G401.6 (cell line): ENCODE results near the gene OR2H2.

ENCODE experiments used
- FAIRE-seq: peaks from 2 replicates; lab custom pipeline; 2012; peaks lifted over from hg19 to GRCh38; lab: Jason Lieb, UNC

OR2H2 gene

GRCh38 chr6:29584821-29585220, at the start of gene OR2H2:
OR2H2 (plus strand) TSS chr6:29585121; CDS start chr6:29587945, 2,824 bp downstream.
- FAIRE-seq: no peak

GRCh38 chr6:29537714-29538403, 47.1 kb upstream of the OR2H2 start:
- no peak for FAIRE-seq

GRCh38 chr6:29547573-29547972, 37.3 kb upstream of the OR2H2 start:
- no peak for FAIRE-seq

- no peak for FAIRE-seq
These were observed 32.3 kb upstream of the OR2H2 start for GRCh38 chr6:29552512-29553051.

GRCh38 chr6:29553268-29554057, 31.5 kb upstream of the OR2H2 start:
- FAIRE-seq: no peak

GRCh38 chr6:29554764-29555163, 30.2 kb upstream of the OR2H2 start:
- no peak for FAIRE-seq

- no peak for FAIRE-seq
These were observed 27.6 kb upstream of the OR2H2 start for GRCh38 chr6:29557320-29557719.

- no peak for FAIRE-seq
These were observed 26.4 kb upstream of the OR2H2 start for GRCh38 chr6:29558439-29559079.

GRCh38 chr6:29559524-29560287, 25.2 kb upstream of the OR2H2 start, which contains the start of gene UBD:
UBD (minus strand) TSS chr6:29559732; CDS start chr6:29559701, 31 bp downstream.
- no peak for FAIRE-seq

GRCh38 chr6:29561091-29561490, 23.8 kb upstream of the OR2H2 start:
- no peak for FAIRE-seq

GRCh38 chr6:29561606-29562181, 23.2 kb upstream of the OR2H2 start:
- FAIRE-seq: no peak

- FAIRE-seq: no peak
These were observed 21.4 kb upstream of the OR2H2 start for GRCh38 chr6:29563435-29563965.

- no peak for FAIRE-seq
These were observed 20.0 kb upstream of the OR2H2 start for GRCh38 chr6:29564875-29565274.

- no peak for FAIRE-seq
These were observed 18.1 kb upstream of the OR2H2 start for GRCh38 chr6:29566856-29567255.

- FAIRE-seq: no peak
These were observed 17.4 kb upstream of the OR2H2 start for GRCh38 chr6:29567541-29567940.

- no peak for FAIRE-seq
These were observed 16.9 kb upstream of the OR2H2 start for GRCh38 chr6:29567991-29568390.

- no peak for FAIRE-seq
These were observed 8.9 kb upstream of the OR2H2 start for GRCh38 chr6:29576056-29576455.

- FAIRE-seq: no peak
These were observed 7.4 kb upstream of the OR2H2 start for GRCh38 chr6:29577544-29577943.

- peak; percentile 70 for FAIRE-seq
These were observed 4.6 kb downstream of the OR2H2 start for GRCh38 chr6:29589423-29590048.

GRCh38 chr6:29590218-29590808, 5.4 kb downstream of the OR2H2 start:
- no peak for FAIRE-seq

GRCh38 chr6:29591677-29592076, 6.8 kb downstream of the OR2H2 start:
- no peak for FAIRE-seq
